Measurements from ENCODE around the gene HOXA13.

HOXA13 gene

DNA sequence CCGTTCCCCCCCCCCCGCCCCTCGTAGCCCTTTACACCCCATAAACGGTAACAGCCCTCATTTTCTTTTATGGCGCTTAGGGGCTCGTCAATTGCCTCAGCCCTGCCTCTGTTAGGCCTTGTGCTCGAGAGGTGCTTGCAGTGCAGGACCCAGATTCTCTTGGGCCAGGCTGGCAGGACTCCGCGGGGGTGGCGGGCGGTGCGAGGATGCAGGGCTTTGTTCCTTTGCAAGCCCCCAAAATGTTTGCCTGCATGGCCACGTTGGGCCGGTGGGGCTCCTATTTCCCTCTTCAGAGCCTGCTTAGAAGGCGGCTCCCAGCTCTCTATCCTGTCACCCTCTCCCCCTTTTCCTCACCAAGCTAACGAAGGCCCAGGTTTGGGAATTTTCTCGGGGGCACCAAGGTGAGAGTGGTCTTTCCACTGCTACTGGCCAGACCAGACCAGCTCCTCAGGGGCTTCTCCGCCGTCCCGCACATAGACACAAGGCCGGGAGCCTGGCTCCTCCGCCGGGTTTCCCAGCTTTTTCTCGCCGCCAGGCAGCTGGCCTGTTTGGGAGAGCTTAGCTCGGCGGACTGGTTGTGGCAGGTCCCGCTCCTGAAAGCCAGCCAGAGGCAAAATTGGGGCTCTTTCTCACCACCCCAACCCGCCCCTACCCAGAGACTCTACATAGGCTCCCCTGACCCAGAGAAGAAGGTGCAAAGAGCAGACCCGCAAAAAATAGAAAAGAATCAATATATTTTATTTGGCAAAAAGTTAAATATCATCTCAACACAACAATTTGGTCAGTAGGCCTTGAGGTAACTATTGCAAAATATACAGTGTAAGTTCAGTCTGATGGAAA is 38.0 kb downstream of the HOXA13 start:
- DNase-seq (ENCODE audit: low spot score): no peak
- in situ Hi-C loops (cut with MboI; ENCODE audit: low sequenced_read_pairs, unreplicated experiment): loop anchor here (10.0 to 25.0 kb wide), 2 partner anchors 650 to 1297 kb away; no protein-coding TSS in a partner anchor
- TF ChIP-seq CTCF (IDR thresholded peaks at IDR 0.05; ENCODE audit: borderline replicate concordance, control extremely low read depth, extremely low read depth, insufficient read depth, missing control alignments): no peak

- in situ Hi-C loops (cut with MboI; ENCODE audit: low sequenced_read_pairs, unreplicated experiment): loop anchor here (10.0 to 25.0 kb wide), 2 partner anchors 649 to 1296 kb away; no protein-coding TSS in a partner anchor
- TF ChIP-seq CTCF (IDR thresholded peaks at IDR 0.05; ENCODE audit: borderline replicate concordance, control extremely low read depth, extremely low read depth, insufficient read depth, missing control alignments): peak; percentile 15
- no peak for DNase-seq (ENCODE audit: low spot score)
Measured at GRCh38 chr7:27161214-27161720, 38.6 kb downstream of the HOXA13 start.

DNA sequence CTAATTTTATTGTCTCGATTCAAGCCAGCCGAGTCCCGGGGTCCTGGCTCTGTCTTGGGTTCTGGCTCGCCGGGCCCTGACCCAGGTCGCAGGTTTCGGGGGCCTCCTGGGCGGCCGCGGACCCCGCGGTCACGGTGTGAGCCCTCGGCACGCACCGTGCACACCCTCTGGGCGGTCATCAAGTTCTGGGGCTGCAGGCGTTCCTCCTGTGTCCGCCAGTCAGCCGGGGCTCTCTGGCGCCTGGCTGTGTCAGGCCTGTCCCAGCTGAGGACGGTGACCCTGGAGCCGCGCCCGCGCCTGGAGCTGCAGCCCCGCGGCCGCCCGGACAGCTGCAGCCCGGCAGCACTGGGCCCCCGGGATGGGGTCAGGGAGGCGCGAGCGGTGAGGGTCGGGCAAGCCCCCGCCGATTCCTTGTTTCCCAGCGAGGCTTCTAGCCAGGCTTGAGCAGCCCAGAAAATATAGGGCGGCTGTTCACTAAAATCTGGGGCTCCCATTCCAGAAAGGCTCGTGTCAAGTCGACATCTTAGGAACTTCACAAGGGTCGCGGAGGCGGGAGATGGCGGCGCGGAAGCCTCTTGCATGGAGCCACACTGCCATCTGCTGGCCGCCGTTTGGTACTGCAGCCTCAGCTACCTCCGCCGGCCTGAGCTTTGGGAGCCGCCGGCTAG is 39.2 kb downstream of the HOXA13 start:
- TF ChIP-seq CTCF (IDR thresholded peaks at IDR 0.05; ENCODE audit: borderline replicate concordance, control extremely low read depth, extremely low read depth, insufficient read depth, missing control alignments): peak; percentile 98
- in situ Hi-C loops (cut with MboI; ENCODE audit: low sequenced_read_pairs, unreplicated experiment): loop anchor here (10.0 to 25.0 kb wide), 2 partner anchors 648 to 1296 kb away; no protein-coding TSS in a partner anchor
- peak; percentile 90 for DNase-seq (ENCODE audit: low spot score)

GRCh38 chr7:27160145-27160545 is 39.7 kb downstream of the HOXA13 start:
- in situ Hi-C loops (cut with MboI; ENCODE audit: low sequenced_read_pairs, unreplicated experiment): loop anchor here (10.0 to 25.0 kb wide), 2 partner anchors 648 to 1295 kb away; no protein-coding TSS in a partner anchor
- DNase-seq (ENCODE audit: low spot score): no peak
- no peak for TF ChIP-seq CTCF (IDR thresholded peaks at IDR 0.05; ENCODE audit: borderline replicate concordance, control extremely low read depth, extremely low read depth, insufficient read depth, missing control alignments)

GRCh38 chr7:27159266-27160144 is 40.4 kb downstream of the HOXA13 start:
- no peak for TF ChIP-seq CTCF (IDR thresholded peaks at IDR 0.05; ENCODE audit: borderline replicate concordance, control extremely low read depth, extremely low read depth, insufficient read depth, missing control alignments)
- in situ Hi-C loops (cut with MboI; ENCODE audit: low sequenced_read_pairs, unreplicated experiment): loop anchor here (5.0 to 25.0 kb wide), 5 partner anchors 305 to 1295 kb away; no protein-coding TSS in a partner anchor
- DNase-seq (ENCODE audit: low spot score): no peak
